ENCODE results near the gene ROR2.

ROR2 gene

GRCh38 chr9:91908746-91909145 is 41.3 kb downstream of the ROR2 start:
- Histone ChIP-seq H3K79me2 (ENCODE audit: insufficient read depth, low read length) (no peaks in the 10 kb centered on the region), H3K4me1 (ENCODE audit: insufficient read depth, low read length) (peaks cover 19% of the 10 kb centered on the region), H3K27ac (ENCODE audit: low read length) (no peak overlapping the region), H3K4me3 (ENCODE audit: low read depth in 1 of 2, low read length in 2 of 2) (no peak overlapping the region), H3K9ac (ENCODE audit: low read depth, low read length) (no peak overlapping the region), H2AFZ (ENCODE audit: low read depth, low read length) (no peak overlapping the region), H3K9me3 (ENCODE audit: insufficient read depth, low read length, severe bottlenecking) (no peaks in the 10 kb centered on the region), H3K27me3 (ENCODE audit: insufficient read depth, low read length, poor library complexity) (peaks cover 16% of the 10 kb centered on the region), H3K4me2 (ENCODE audit: insufficient read depth, low read length) (no peak overlapping the region), H4K20me1 (ENCODE audit: insufficient read depth, low read length) (no peaks in the 10 kb centered on the region), H3K36me3 (ENCODE audit: insufficient read depth, low read length) (no peaks in the 10 kb centered on the region)
- no peak for TF ChIP-seq EZH2 (IDR thresholded peaks at IDR 0.05; ENCODE audit: borderline replicate concordance, low read depth, low read length, severe bottlenecking)
- TF ChIP-seq CTCF (IDR thresholded peaks at IDR 0.05; ENCODE audit: borderline replicate concordance, extremely low read depth, low read length, poor library complexity, severe bottlenecking), result no peak
- ATAC-seq (ENCODE audit: insufficient read depth, low read depth) (no peak), DNase-seq (no peak)

GRCh38 chr9:91908293-91908623 is 41.8 kb downstream of the ROR2 start:
- no peak for ATAC-seq (ENCODE audit: insufficient read depth, low read depth)
- no peak for DNase-seq
- no peak overlapping the region for H3K27ac ChIP-seq (ENCODE audit: low read length)
- H3K9ac ChIP-seq (ENCODE audit: low read depth, low read length), result no peak overlapping the region
- no peak overlapping the region for H3K4me3 ChIP-seq (ENCODE audit: low read depth in 1 of 2, low read length in 2 of 2)
- H3K27me3 ChIP-seq (ENCODE audit: insufficient read depth, low read length, poor library complexity), result peaks cover 16% of the 10 kb centered on the region
- H3K79me2 ChIP-seq (ENCODE audit: insufficient read depth, low read length), result no peaks in the 10 kb centered on the region
- H4K20me1 ChIP-seq (ENCODE audit: insufficient read depth, low read length), result no peaks in the 10 kb centered on the region
- TF ChIP-seq EZH2 (IDR thresholded peaks at IDR 0.05; ENCODE audit: borderline replicate concordance, low read depth, low read length, severe bottlenecking), result no peak
- TF ChIP-seq CTCF (IDR thresholded peaks at IDR 0.05; ENCODE audit: borderline replicate concordance, extremely low read depth, low read length, poor library complexity, severe bottlenecking), result no peak
- H3K36me3 ChIP-seq (ENCODE audit: insufficient read depth, low read length), result no peaks in the 10 kb centered on the region
- peaks cover 19% of the 10 kb centered on the region for H3K4me1 ChIP-seq (ENCODE audit: insufficient read depth, low read length)
- H3K4me2 ChIP-seq (ENCODE audit: insufficient read depth, low read length), result no peak overlapping the region
- no peaks in the 10 kb centered on the region for H3K9me3 ChIP-seq (ENCODE audit: insufficient read depth, low read length, severe bottlenecking)
- no peak overlapping the region for H2AFZ ChIP-seq (ENCODE audit: low read depth, low read length)

DNA sequence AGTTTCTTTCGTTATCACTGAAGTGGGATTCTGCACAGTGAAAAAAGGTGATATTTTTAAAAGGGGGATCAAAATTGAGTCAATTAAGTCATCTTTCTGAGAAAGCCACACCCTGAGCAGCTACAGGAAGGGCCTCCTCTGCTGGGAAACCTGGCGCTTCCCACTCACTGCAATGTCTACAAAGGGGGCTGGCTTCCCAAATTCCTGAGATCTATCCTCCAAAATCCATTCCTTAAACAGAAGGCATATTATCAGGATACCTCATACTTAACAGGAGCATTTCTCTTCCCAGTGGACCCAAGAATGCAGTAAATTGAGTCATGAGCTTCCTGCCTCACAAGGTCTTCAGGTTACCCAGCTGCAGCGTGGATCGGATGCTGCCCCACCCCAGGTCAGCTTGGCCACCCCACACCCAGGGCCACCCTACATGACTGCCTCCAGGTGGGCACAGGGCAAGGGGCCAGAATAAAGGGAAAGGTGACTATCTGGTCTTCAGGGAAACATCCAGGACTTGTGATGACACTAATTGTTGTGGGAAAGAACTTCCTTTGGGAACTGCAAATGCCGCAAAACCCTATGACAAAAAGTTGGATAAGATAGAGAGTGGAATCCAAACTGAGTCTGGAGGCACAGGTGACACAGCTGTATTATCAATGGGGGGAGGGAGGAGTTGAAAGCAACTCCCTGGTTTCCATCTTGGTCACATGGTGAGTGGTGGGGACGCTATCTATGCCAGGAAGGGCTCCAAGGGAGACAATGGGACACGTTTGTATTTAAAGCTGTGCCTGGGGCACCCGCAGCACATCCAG is 42.3 kb downstream of the ROR2 start:
- no peak overlapping the region for H2AFZ ChIP-seq (ENCODE audit: low read depth, low read length)
- peaks cover 19% of the 10 kb centered on the region for H3K4me1 ChIP-seq (ENCODE audit: insufficient read depth, low read length)
- no peak for DNase-seq
- no peaks in the 10 kb centered on the region for H3K36me3 ChIP-seq (ENCODE audit: insufficient read depth, low read length)
- no peak overlapping the region for H3K27ac ChIP-seq (ENCODE audit: low read length)
- no peak overlapping the region for H3K4me3 ChIP-seq (ENCODE audit: low read depth in 1 of 2, low read length in 2 of 2)
- no peaks in the 10 kb centered on the region for H3K79me2 ChIP-seq (ENCODE audit: insufficient read depth, low read length)
- no peak overlapping the region for H3K9ac ChIP-seq (ENCODE audit: low read depth, low read length)
- no peak for ATAC-seq (ENCODE audit: insufficient read depth, low read depth)
- TF ChIP-seq EZH2 (IDR thresholded peaks at IDR 0.05; ENCODE audit: borderline replicate concordance, low read depth, low read length, severe bottlenecking), result no peak
- TF ChIP-seq CTCF (IDR thresholded peaks at IDR 0.05; ENCODE audit: borderline replicate concordance, extremely low read depth, low read length, poor library complexity, severe bottlenecking), result no peak
- H4K20me1 ChIP-seq (ENCODE audit: insufficient read depth, low read length), result no peaks in the 10 kb centered on the region
- H3K27me3 ChIP-seq (ENCODE audit: insufficient read depth, low read length, poor library complexity), result peaks cover 16% of the 10 kb centered on the region
- no peaks in the 10 kb centered on the region for H3K9me3 ChIP-seq (ENCODE audit: insufficient read depth, low read length, severe bottlenecking)
- H3K4me2 ChIP-seq (ENCODE audit: insufficient read depth, low read length), result no peak overlapping the region
